ENCODE measurements around the gene CHST11. TPM values are rescaled to one million over a fixed set of nuclear protein-coding genes. Genes with fewer than 3 reads are reported as not detected.

Gene CHST11
- total RNA-seq, 1 donor from 2014 or later, result 11.4 TPM

DNA sequence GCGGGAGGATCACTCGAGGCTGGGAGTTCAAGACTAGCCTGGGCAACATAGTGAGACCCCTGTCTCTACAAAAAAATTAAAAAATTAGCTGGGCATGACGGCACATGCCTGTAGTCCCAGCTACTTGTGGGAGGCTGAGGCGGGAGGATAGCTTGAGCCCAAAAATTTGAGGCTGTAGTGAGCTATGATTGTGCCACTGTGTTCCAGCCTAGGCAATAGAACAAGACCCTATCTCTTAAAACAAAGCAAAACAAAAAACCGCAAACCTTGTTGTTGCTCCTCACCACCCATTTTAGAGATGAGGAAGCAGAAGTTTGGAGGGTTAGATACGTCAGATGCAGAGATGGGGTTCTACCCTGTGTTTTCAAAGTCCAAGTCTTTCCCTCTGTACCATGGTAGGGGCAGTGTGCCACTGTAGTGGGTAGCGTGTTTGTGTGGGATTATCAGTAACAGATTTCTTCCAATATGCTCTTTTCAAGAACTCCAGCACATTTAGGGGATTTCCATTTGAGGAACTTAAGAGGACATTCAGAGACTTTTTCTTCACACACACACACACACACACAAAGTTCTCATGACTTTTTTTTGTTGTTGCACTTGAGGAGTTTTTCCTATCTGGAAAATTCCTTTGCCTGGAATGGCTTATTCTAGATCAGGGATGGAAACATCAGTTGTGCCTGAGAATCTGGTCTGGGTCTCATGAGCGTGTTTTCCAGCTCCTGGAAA lies 186.5 kb downstream of the CHST11 start:
- no peak for DNase-seq (ENCODE audit: low spot score, unreplicated experiment)
- Mint-ChIP-seq H3K9me3 (ENCODE audit: low read depth) (no peaks in the 10 kb centered on the region), H3K4me3 (ENCODE audit: low read depth) (no peak overlapping the region), H3K36me3 (ENCODE audit: insufficient read depth) (no peaks in the 10 kb centered on the region), H3K4me1 (ENCODE audit: low read depth) (no peaks in the 10 kb centered on the region), H3K27me3 (no peaks in the 10 kb centered on the region), H3K27ac (no peak overlapping the region)
- no peak for TF ChIP-seq CTCF (IDR thresholded peaks at IDR 0.05; ENCODE audit: unreplicated experiment)

GRCh38 chr12:104643819-104644669 lies 187.3 kb downstream of the CHST11 start:
- no peak for DNase-seq (ENCODE audit: low spot score, unreplicated experiment)
- no peak overlapping the region for H3K4me3 Mint-ChIP-seq (ENCODE audit: low read depth)
- no peaks in the 10 kb centered on the region for H3K36me3 Mint-ChIP-seq (ENCODE audit: insufficient read depth)
- no peak for TF ChIP-seq CTCF (IDR thresholded peaks at IDR 0.05; ENCODE audit: unreplicated experiment)
- no peaks in the 10 kb centered on the region for H3K27me3 Mint-ChIP-seq
- H3K27ac Mint-ChIP-seq, result no peak overlapping the region
- H3K9me3 Mint-ChIP-seq (ENCODE audit: low read depth), result no peaks in the 10 kb centered on the region
- no peaks in the 10 kb centered on the region for H3K4me1 Mint-ChIP-seq (ENCODE audit: low read depth)

DNA sequence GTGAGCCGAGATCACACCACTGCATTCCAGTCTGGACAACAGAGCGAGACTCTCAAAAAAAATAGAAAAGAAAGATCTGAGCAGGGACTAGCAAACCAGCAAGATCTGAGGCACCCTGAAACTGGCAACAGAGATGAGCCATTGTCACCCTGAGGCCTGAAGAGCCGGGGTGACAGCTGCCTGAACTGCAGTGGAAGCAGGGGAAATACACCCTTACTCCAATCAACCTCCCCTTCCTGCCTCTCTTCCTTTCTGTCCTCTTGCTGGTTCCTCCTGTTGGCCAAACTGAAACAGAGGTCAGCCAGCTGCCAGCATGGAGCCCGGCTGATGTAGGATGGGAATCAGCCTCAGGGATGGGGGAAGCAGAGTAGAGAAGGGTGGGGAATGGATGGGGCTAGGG lies 192.0 kb downstream of the CHST11 start:
- DNase-seq (ENCODE audit: low spot score, unreplicated experiment), result no peak
- Mint-ChIP-seq H3K36me3 (ENCODE audit: insufficient read depth) (no peaks in the 10 kb centered on the region), H3K27me3 (no peaks in the 10 kb centered on the region), H3K9me3 (ENCODE audit: low read depth) (no peaks in the 10 kb centered on the region), H3K4me1 (ENCODE audit: low read depth) (no peaks in the 10 kb centered on the region), H3K4me3 (ENCODE audit: low read depth) (no peak overlapping the region), H3K27ac (no peak overlapping the region)
- no peak for TF ChIP-seq CTCF (IDR thresholded peaks at IDR 0.05; ENCODE audit: unreplicated experiment)

GRCh38 chr12:104649217-104649824 lies 192.6 kb downstream of the CHST11 start:
- H3K27me3 Mint-ChIP-seq, result no peaks in the 10 kb centered on the region
- no peak for TF ChIP-seq CTCF (IDR thresholded peaks at IDR 0.05; ENCODE audit: unreplicated experiment)
- H3K36me3 Mint-ChIP-seq (ENCODE audit: insufficient read depth), result no peaks in the 10 kb centered on the region
- no peak for DNase-seq (ENCODE audit: low spot score, unreplicated experiment)
- H3K9me3 Mint-ChIP-seq (ENCODE audit: low read depth), result no peaks in the 10 kb centered on the region
- no peak overlapping the region for H3K4me3 Mint-ChIP-seq (ENCODE audit: low read depth)
- H3K27ac Mint-ChIP-seq, result no peak overlapping the region
- H3K4me1 Mint-ChIP-seq (ENCODE audit: low read depth), result no peaks in the 10 kb centered on the region

- H3K27ac Mint-ChIP-seq, result peak overlapping the region; percentile 1
- no peak for TF ChIP-seq CTCF (IDR thresholded peaks at IDR 0.05; ENCODE audit: unreplicated experiment)
- no peak for DNase-seq (ENCODE audit: low spot score, unreplicated experiment)
- H3K36me3 Mint-ChIP-seq (ENCODE audit: insufficient read depth), result no peaks in the 10 kb centered on the region
- no peaks in the 10 kb centered on the region for H3K9me3 Mint-ChIP-seq (ENCODE audit: low read depth)
- H3K27me3 Mint-ChIP-seq, result no peaks in the 10 kb centered on the region
- H3K4me1 Mint-ChIP-seq (ENCODE audit: low read depth), result no peaks in the 10 kb centered on the region
- no peak overlapping the region for H3K4me3 Mint-ChIP-seq (ENCODE audit: low read depth)
These were observed 193.2 kb downstream of the CHST11 start for GRCh38 chr12:104649921-104650320.
